CD4-positive, alpha-beta T cell (primary cell): ENCODE data around the gene ST6GAL1. TPM values are rescaled to one million over a fixed set of nuclear protein-coding genes. Genes with fewer than 3 reads are reported as not detected.

ENCODE experiments used
- ATAC-seq: fragments of 200-7000 bp; cut with Tn5 transposase; one replicate; pipeline ENCODE4 v1.10.0; 2022; ENCODE audit warnings: mild to moderate bottlenecking; ENCODE audit not compliant: poor library complexity
- CTCF ChIA-PET: fragments of 350-600 bp; sonication (Branson Sonifier 250); formaldehyde crosslinking; loops from one replicate; lab custom pipeline; 2021; ENCODE audit warnings: antibody characterized with exemption, inconsistent platforms; lab: Charles Lee
- POLR2A ChIA-PET: fragments of 350-600 bp; sonication (Branson Sonifier 250); formaldehyde crosslinking; loops from one replicate; lab custom pipeline; 2021; ENCODE audit warnings: antibody characterized with exemption, inconsistent platforms; lab: Charles Lee
- DNase-seq, 14 experiments: peaks; one replicate each; pipeline ENCODE4 v3.0.0-alpha.2; 2013 to 2020; ENCODE audit warnings: mixed read lengths in 2 of 14
- H3K27ac ChIP-seq, 2 donors: one replicate each; pipeline versions ENCODE4 v1.5.1 to v1.7.0; 2013; ENCODE audit warnings: low read length in 2 of 2, low read depth in 1 of 2, mild to moderate bottlenecking in 1 of 2
- H3K27me3 ChIP-seq, 2 experiments: 1 replicate in 1 of 2; 2 replicates in 1 of 2; pipeline versions ENCODE4 v1.6.1 to v1.7.0; 2013; ENCODE audit warnings: low read length in 2 of 2, control low read depth in 1 of 2, mild to moderate bottlenecking in 1 of 2, moderate library complexity in 1 of 2; ENCODE audit not compliant: insufficient read depth in 2 of 2, control insufficient read depth in 1 of 2
- H3K36me3 ChIP-seq: one replicate; pipeline ENCODE4 v1.6.1; 2013; ENCODE audit warnings: low read length, control low read depth; ENCODE audit not compliant: insufficient read depth
- H3K4me1 ChIP-seq: one replicate; pipeline ENCODE4 v1.6.1; 2013; ENCODE audit warnings: low read length, control low read depth; ENCODE audit not compliant: insufficient read depth
- H3K4me3 ChIP-seq: one replicate; pipeline ENCODE4 v1.5.1; 2013; ENCODE audit warnings: mild to moderate bottlenecking, low read length, moderate library complexity
- H3K9me3 ChIP-seq, 2 experiments: 1 replicate in 1 of 2; 2 replicates in 1 of 2; pipeline versions ENCODE4 v1.6.1 to v1.7.0; 2013; ENCODE audit warnings: low read length in 2 of 2, mild to moderate bottlenecking in 2 of 2, control low read depth in 1 of 2, moderate library complexity in 1 of 2; ENCODE audit not compliant: control insufficient read depth in 1 of 2, insufficient read depth in 1 of 2
- H3K27ac Mint-ChIP-seq: one replicate; pipeline ENCODE4 v1.8.0; 2020; ENCODE audit warnings: mixed read lengths
- H3K27me3 Mint-ChIP-seq: one replicate; pipeline ENCODE4 v1.8.0; 2021; ENCODE audit warnings: mixed read lengths
- H3K36me3 Mint-ChIP-seq: one replicate; pipeline ENCODE4 v1.8.0; 2021; ENCODE audit warnings: low read depth, mixed read lengths
- H3K4me1 Mint-ChIP-seq: one replicate; pipeline ENCODE4 v1.8.0; 2021; ENCODE audit warnings: low read depth, mixed read lengths
- H3K4me3 Mint-ChIP-seq: one replicate; pipeline ENCODE4 v1.8.0; 2020; ENCODE audit warnings: mild to moderate bottlenecking, mixed read lengths
- H3K9me3 Mint-ChIP-seq: one replicate; pipeline ENCODE4 v1.8.0; 2020; ENCODE audit warnings: mixed read lengths
- CTCF ChIP-seq: fragments of 200-600 bp; IDR thresholded peaks from one replicate; pipeline ENCODE4 v1.8.0; 2022; ENCODE audit warnings: antibody characterized with exemption, mild to moderate bottlenecking
- intact Hi-C, 2 experiments: fragments of 100-400 bp; cut with DNase I in 1 of 2; cut with micrococcal nuclease in 1 of 2; formaldehyde crosslinking; loops; one replicate each; pipeline versions ENCODE4 v1.15.1 to v1.9.0; 2023 to 2025; cut with DNase I, micrococcal nuclease
- total RNA-seq, 174 experiments: library from RNA in 2 of 174; stranded (reverse) in 2 of 174; gene quantifications; one replicate each; pipeline ENCODE4 v1.2.3 and lab custom pipeline; 2021 to 2026

Gene ST6GAL1
- total RNA-seq, 2 experiments from 2014 or later: 27.6 to 29.1 TPM

- peaks cover 50% of the 10 kb centered on the region for H3K4me1 Mint-ChIP-seq
- H3K36me3 Mint-ChIP-seq: peaks cover 58% of the 10 kb centered on the region
- H3K4me1 ChIP-seq: peaks cover 29% of the 10 kb centered on the region
- peak overlapping the region; percentile 31 for H3K27ac Mint-ChIP-seq
- peaks cover 38% of the 10 kb centered on the region for H3K36me3 ChIP-seq
- no peaks in the 10 kb centered on the region for H3K9me3 Mint-ChIP-seq
- H3K4me3 ChIP-seq: no peak overlapping the region
- no peak for DNase-seq
- no peak for TF ChIP-seq CTCF
- H3K4me3 Mint-ChIP-seq: no peak overlapping the region
- CTCF ChIA-PET: no interaction called here
- no peaks in the 10 kb centered on the region for H3K27me3 Mint-ChIP-seq
- no peaks in the 10 kb centered on the region for H3K9me3 ChIP-seq
- no peak for ATAC-seq
- no peaks in the 10 kb centered on the region for H3K27me3 ChIP-seq
- no peak overlapping the region for H3K27ac ChIP-seq
- intact Hi-C loops: no loop called here
- POLR2A ChIA-PET: interaction anchor here (0.6 to 1.7 kb wide), 3 partner anchors 18 to 31 kb away, joined by 3 to 5 read pairs (median 5); no protein-coding TSS in a partner anchor
Observed at GRCh38 chr3:186962445-186962844, 32.1 kb downstream of the ST6GAL1 start.

- no peak overlapping the region for H3K4me3 Mint-ChIP-seq
- H3K4me3 ChIP-seq: no peak overlapping the region
- TF ChIP-seq CTCF: no peak
- DNase-seq (no peak), ATAC-seq (no peak)
- H3K4me1 ChIP-seq: peaks cover 33% of the 10 kb centered on the region
- intact Hi-C loops: no loop called here
- peak overlapping the region; percentile 20 for H3K27ac Mint-ChIP-seq
- ChIA-PET CTCF (no interaction called here), POLR2A (interaction anchor here (0.6 to 1.5 kb wide), 3 partner anchors 32 to 64 kb away, joined by 3 read pairs; no protein-coding TSS in a partner anchor)
- peaks cover 69% of the 10 kb centered on the region for H3K36me3 Mint-ChIP-seq
- no peaks in the 10 kb centered on the region for H3K27me3 Mint-ChIP-seq
- no peaks in the 10 kb centered on the region for H3K9me3 Mint-ChIP-seq
- no peaks in the 10 kb centered on the region for H3K9me3 ChIP-seq
- peaks cover 56% of the 10 kb centered on the region for H3K4me1 Mint-ChIP-seq
- no peak overlapping the region for H3K27ac ChIP-seq
- H3K36me3 ChIP-seq: peaks cover 50% of the 10 kb centered on the region
- H3K27me3 ChIP-seq: no peaks in the 10 kb centered on the region
Observed at GRCh38 chr3:186963636-186964035, 33.3 kb downstream of the ST6GAL1 start.

GRCh38 chr3:186964071-186964470, 33.7 kb downstream of the ST6GAL1 start:
- intact Hi-C loops: no loop called here
- no peak overlapping the region for H3K27ac ChIP-seq
- peaks cover 32% of the 10 kb centered on the region for H3K4me1 ChIP-seq
- no peak for DNase-seq
- Mint-ChIP-seq H3K4me1 (peaks cover 54% of the 10 kb centered on the region), H3K4me3 (no peak overlapping the region), H3K9me3 (no peaks in the 10 kb centered on the region), H3K36me3 (peaks cover 71% of the 10 kb centered on the region), H3K27me3 (no peaks in the 10 kb centered on the region), H3K27ac (no peak overlapping the region)
- H3K36me3 ChIP-seq: peaks cover 52% of the 10 kb centered on the region
- ChIA-PET POLR2A (interaction anchor here (0.6 to 1.5 kb wide), 3 partner anchors 33 to 63 kb away, joined by 3 read pairs; no protein-coding TSS in a partner anchor), CTCF (no interaction called here)
- no peak for TF ChIP-seq CTCF
- H3K27me3 ChIP-seq: no peaks in the 10 kb centered on the region
- no peaks in the 10 kb centered on the region for H3K9me3 ChIP-seq
- ATAC-seq: no peak
- no peak overlapping the region for H3K4me3 ChIP-seq
